SK-MEL-5 (cell line): ENCODE results near the gene CRIP2. TPM values are rescaled to one million over a fixed set of nuclear protein-coding genes. Genes with fewer than 3 reads are reported as not detected.

Source experiments
- DNase-seq: peaks from one replicate; pipeline ENCODE4 v3.0.0-alpha.2; 2016; ENCODE audit warnings: low read depth, low spot score
- in situ Hi-C: cut with HindIII; loops from 2 replicates; pipeline ENCODE4 v1.10.0; 2016; ENCODE audit warnings: low sequenced_read_pairs, high pct_unique_total_duplicates, low pct_unique_long_range_greater_than_20kb
- total RNA-seq: library from RNA; depleted of rRNA; stranded (reverse); fragments of >200 nt; shearing (Covaris generic); gene quantifications from 2 replicates; pipeline ENCODE4 v1.2.3, GENCODE V29; 2014; rRNA removed

CRIP2 gene
- total RNA-seq, 1 experiment from 2014 or later = 0.87 TPM

DNA sequence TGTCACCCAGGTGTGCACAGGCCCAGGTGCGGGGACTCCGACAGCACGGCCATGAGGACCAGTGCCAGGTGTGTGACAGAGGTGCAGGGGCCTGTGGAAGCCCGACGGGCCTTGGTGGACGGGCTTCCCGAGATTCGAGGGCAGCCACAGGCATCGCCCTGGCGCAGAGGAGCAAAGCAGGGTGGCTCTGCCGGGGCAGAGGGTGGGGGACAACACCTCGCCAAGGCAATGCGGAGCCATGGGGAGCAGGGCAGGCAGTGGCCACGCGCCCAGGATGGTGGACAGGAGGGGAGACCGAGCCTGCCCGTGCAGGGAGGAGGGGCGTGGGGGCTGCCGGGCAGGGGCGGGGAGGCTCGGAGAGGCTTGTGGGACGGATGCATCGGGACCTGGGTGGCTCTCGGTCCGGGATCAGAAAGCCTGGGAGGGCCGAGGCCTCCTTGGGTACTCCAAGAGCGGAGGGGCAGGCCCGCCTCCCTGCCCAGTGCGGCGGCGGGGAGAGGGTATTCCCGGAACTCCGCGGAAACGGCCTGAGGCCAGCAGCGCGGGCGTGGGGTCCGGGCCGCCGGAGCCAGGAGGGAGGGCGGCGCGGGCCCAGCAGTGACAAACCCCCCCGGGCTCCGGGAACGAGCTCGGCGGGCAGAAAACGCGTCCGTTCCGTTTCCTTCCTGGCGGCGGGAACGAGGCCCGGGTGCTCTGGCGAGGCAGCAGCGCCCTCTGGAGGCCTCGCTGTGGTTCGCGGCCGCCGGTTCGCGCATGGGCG is 53.4 kb downstream of the CRIP2 start:
- DNase-seq = peak; percentile 71
- in situ Hi-C loops = no loop called here

DNA sequence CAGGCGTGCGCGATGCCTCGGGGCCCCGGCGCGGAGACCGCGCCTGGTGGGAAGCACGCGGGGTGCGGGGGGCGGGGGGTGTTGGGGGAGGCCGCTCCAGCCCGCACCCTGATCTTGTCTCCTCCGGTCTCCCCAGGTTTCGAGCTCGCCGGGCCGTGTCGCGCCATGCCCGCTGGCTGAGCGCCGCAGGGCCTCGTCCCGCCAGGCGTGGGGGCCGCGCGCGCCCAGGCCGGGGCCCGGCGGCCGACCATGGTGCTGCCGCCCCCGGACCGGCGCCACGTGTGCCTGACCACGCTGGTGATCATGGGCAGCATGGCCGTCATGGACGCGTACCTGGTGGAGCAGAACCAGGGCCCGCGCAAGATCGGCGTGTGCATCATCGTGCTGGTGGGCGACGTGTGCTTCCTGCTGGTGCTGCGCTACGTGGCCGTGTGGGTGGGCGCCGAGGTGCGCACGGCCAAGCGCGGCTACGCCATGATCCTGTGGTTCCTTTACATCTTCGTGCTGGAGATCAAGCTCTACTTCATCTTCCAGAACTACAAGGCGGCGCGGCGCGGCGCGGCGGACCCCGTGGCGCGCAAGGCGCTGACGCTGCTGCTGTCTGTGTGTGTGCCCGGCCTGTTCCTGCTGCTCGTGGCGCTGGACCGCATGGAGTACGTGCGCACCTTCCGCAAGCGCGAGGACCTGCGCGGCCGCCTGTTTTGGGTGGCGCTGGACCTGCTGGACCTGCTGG is 54.1 kb downstream of the CRIP2 start:
- DNase-seq = no peak
- in situ Hi-C loops = no loop called here

- DNase-seq = no peak
- in situ Hi-C loops = no loop called here
Observed at GRCh38 chr14:105529319-105529568, 54.6 kb downstream of the CRIP2 start.

Other genes starting within 250 kb of the CRIP2 start
- gene BTBD6, start 226.3 kb upstream of the CRIP2 start, total RNA-seq = 35.1 and 38.2 TPM in 2 replicates
- 22.7 and 23.4 TPM in 2 replicates for gene BRF1, start 173.8 kb upstream of the CRIP2 start, total RNA-seq
- gene PACS2, start 160.1 kb upstream of the CRIP2 start, total RNA-seq = 26.0 and 32.3 TPM in 2 replicates
- 0.26 and 0.32 TPM in 2 replicates for gene TEX22, start 76.3 kb upstream of the CRIP2 start, total RNA-seq
- 36.3 and 43.5 TPM in 2 replicates for gene MTA1, start 55.0 kb upstream of the CRIP2 start, total RNA-seq
- gene CRIP1, start 12.1 kb downstream of the CRIP2 start, total RNA-seq = not detected in 2 replicates
- gene TEDC1, start 16.4 kb downstream of the CRIP2 start, total RNA-seq = 15.1 and 18.6 TPM in 2 replicates
- gene TMEM121, start 51.8 kb downstream of the CRIP2 start, total RNA-seq = 16.3 and 17.8 TPM in 2 replicates